ENCODE measurements around the gene GRIK1.

The GRIK1 gene

DNA sequence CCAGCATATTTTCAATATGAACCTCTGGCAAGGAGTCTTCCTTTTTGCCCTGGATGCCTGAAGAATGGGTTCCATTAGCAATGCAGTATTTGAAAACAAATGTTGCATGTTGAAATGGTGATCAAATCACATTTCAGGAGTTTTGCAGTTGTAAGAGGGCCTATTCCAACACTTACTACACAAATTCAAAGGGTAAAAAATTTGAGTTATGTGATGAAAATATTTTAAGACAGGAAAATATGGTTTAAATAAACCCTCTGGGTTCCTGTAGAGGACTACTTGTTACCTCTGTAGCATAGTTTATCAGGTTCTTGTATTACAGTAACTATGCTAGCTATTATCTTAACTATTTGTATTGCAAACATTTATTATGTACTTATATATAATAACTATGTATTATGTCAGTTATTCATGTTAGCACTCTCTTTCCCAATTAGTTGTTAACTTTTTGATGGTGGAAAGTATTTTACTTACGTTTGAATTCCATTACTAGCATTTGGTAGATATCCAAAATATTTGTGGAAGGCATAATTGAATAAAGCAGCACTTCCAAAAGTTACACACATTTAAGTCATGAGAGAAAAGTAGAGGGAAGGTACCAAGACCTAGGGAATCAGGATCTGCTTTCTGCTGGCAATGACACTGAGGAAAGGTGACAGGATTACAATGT is 312.9 kb downstream of the GRIK1 start:
- Histone ChIP-seq H3K4me2 (ENCODE audit: insufficient read depth, low read length) (no peak overlapping the region), H4K20me1 (ENCODE audit: insufficient read depth, low read length) (no peaks in the 10 kb centered on the region), H3K36me3 (ENCODE audit: insufficient read depth, low read length) (no peaks in the 10 kb centered on the region), H3K4me1 (ENCODE audit: insufficient read depth, low read length) (no peaks in the 10 kb centered on the region), H3K79me2 (ENCODE audit: insufficient read depth, low read length) (no peaks in the 10 kb centered on the region), H3K4me3 (ENCODE audit: low read depth in 1 of 2, low read length in 2 of 2) (no peak overlapping the region), H3K27me3 (ENCODE audit: insufficient read depth, low read length, poor library complexity) (no peaks in the 10 kb centered on the region), H3K9me3 (ENCODE audit: insufficient read depth, low read length, severe bottlenecking) (no peaks in the 10 kb centered on the region), H3K27ac (ENCODE audit: low read length) (no peak overlapping the region), H2AFZ (ENCODE audit: low read depth, low read length) (no peak overlapping the region), H3K9ac (ENCODE audit: low read depth, low read length) (no peak overlapping the region)
- ATAC-seq (ENCODE audit: insufficient read depth, low read depth) (no peak), DNase-seq (no peak)
- no peak for TF ChIP-seq EZH2 (IDR thresholded peaks at IDR 0.05; ENCODE audit: borderline replicate concordance, low read depth, low read length, severe bottlenecking)
- TF ChIP-seq, protein P1, sequence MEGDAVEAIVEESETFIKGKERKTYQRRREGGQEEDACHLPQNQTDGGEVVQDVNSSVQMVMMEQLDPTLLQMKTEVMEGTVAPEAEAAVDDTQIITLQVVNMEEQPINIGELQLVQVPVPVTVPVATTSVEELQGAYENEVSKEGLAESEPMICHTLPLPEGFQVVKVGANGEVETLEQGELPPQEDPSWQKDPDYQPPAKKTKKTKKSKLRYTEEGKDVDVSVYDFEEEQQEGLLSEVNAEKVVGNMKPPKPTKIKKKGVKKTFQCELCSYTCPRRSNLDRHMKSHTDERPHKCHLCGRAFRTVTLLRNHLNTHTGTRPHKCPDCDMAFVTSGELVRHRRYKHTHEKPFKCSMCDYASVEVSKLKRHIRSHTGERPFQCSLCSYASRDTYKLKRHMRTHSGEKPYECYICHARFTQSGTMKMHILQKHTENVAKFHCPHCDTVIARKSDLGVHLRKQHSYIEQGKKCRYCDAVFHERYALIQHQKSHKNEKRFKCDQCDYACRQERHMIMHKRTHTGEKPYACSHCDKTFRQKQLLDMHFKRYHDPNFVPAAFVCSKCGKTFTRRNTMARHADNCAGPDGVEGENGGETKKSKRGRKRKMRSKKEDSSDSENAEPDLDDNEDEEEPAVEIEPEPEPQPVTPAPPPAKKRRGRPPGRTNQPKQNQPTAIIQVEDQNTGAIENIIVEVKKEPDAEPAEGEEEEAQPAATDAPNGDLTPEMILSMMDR (IDR thresholded peaks at IDR 0.05; ENCODE audit: borderline replicate concordance, extremely low read depth, low read length, poor library complexity, severe bottlenecking) = no peak

GRCh38 chr21:29625990-29626389 is 313.8 kb downstream of the GRIK1 start:
- no peak for DNase-seq
- Histone ChIP-seq H3K9me3 (ENCODE audit: insufficient read depth, low read length, severe bottlenecking) (no peaks in the 10 kb centered on the region), H2AFZ (ENCODE audit: low read depth, low read length) (no peak overlapping the region), H3K27me3 (ENCODE audit: insufficient read depth, low read length, poor library complexity) (no peaks in the 10 kb centered on the region), H3K27ac (ENCODE audit: low read length) (no peak overlapping the region), H3K79me2 (ENCODE audit: insufficient read depth, low read length) (no peaks in the 10 kb centered on the region), H3K4me3 (ENCODE audit: low read depth in 1 of 2, low read length in 2 of 2) (no peak overlapping the region), H3K9ac (ENCODE audit: low read depth, low read length) (no peak overlapping the region), H3K4me1 (ENCODE audit: insufficient read depth, low read length) (no peaks in the 10 kb centered on the region), H3K4me2 (ENCODE audit: insufficient read depth, low read length) (no peak overlapping the region), H3K36me3 (ENCODE audit: insufficient read depth, low read length) (no peaks in the 10 kb centered on the region), H4K20me1 (ENCODE audit: insufficient read depth, low read length) (no peaks in the 10 kb centered on the region)
- TF ChIP-seq, protein P1 (IDR thresholded peaks at IDR 0.05; ENCODE audit: borderline replicate concordance, extremely low read depth, low read length, poor library complexity, severe bottlenecking) = no peak
- TF ChIP-seq EZH2 (IDR thresholded peaks at IDR 0.05; ENCODE audit: borderline replicate concordance, low read depth, low read length, severe bottlenecking) = no peak
- ATAC-seq (ENCODE audit: insufficient read depth, low read depth) = no peak

- TF ChIP-seq, protein P1 (IDR thresholded peaks at IDR 0.05; ENCODE audit: borderline replicate concordance, extremely low read depth, low read length, poor library complexity, severe bottlenecking) = no peak
- no peak for TF ChIP-seq EZH2 (IDR thresholded peaks at IDR 0.05; ENCODE audit: borderline replicate concordance, low read depth, low read length, severe bottlenecking)
- no peak overlapping the region for H3K9ac ChIP-seq (ENCODE audit: low read depth, low read length)
- H2AFZ ChIP-seq (ENCODE audit: low read depth, low read length) = no peak overlapping the region
- H3K27ac ChIP-seq (ENCODE audit: low read length) = no peak overlapping the region
- ATAC-seq (ENCODE audit: insufficient read depth, low read depth) (no peak), DNase-seq (no peak)
- H3K79me2 ChIP-seq (ENCODE audit: insufficient read depth, low read length) = no peaks in the 10 kb centered on the region
- H3K4me2 ChIP-seq (ENCODE audit: insufficient read depth, low read length) = no peak overlapping the region
- H3K4me3 ChIP-seq (ENCODE audit: low read depth in 1 of 2, low read length in 2 of 2) = no peak overlapping the region
- no peaks in the 10 kb centered on the region for H3K4me1 ChIP-seq (ENCODE audit: insufficient read depth, low read length)
- no peaks in the 10 kb centered on the region for H3K27me3 ChIP-seq (ENCODE audit: insufficient read depth, low read length, poor library complexity)
- no peaks in the 10 kb centered on the region for H4K20me1 ChIP-seq (ENCODE audit: insufficient read depth, low read length)
- H3K36me3 ChIP-seq (ENCODE audit: insufficient read depth, low read length) = no peaks in the 10 kb centered on the region
- no peaks in the 10 kb centered on the region for H3K9me3 ChIP-seq (ENCODE audit: insufficient read depth, low read length, severe bottlenecking)
These were observed 315.0 kb downstream of the GRIK1 start for GRCh38 chr21:29624776-29625175.
